ENCODE measurements around the gene MYO5B.

- TF ChIP-seq CTCF (IDR thresholded peaks at IDR 0.05; ENCODE audit: poor library complexity) (no peak), EZH2phosphoT487 (IDR thresholded peaks at IDR 0.05; ENCODE audit: low read depth, severe bottlenecking, unreplicated experiment) (no peak)
Observed at GRCh38 chr18:49874238-49874637, 320.7 kb downstream of the MYO5B start.

Measured in hepatocyte (in vitro differentiated cells).